Measurements from ENCODE around the gene CDKN1C. TPM values are rescaled to one million over a fixed set of nuclear protein-coding genes. Genes with fewer than 3 reads are reported as not detected.
A peak's percentile ranks its signal among the peaks of the same experiment; 100 is the strongest.

The CDKN1C gene
- total RNA-seq, 2 donors from 2014 or later, result 17.2 to 28.7 TPM

- peaks cover 0 to 29% of the 10 kb centered on the region in 2 donors for H3K4me1 ChIP-seq
- H3K9me3 ChIP-seq, result no peaks in the 10 kb centered on the region
- H3K4me3 ChIP-seq, result no peak overlapping the region
- no peaks in the 10 kb centered on the region for H3K36me3 ChIP-seq
- H3K27me3 ChIP-seq, result peaks cover 0 to 6% of the 10 kb centered on the region in 2 donors
- H3K27ac ChIP-seq, result no peak overlapping the region
- TF ChIP-seq, protein P1, sequence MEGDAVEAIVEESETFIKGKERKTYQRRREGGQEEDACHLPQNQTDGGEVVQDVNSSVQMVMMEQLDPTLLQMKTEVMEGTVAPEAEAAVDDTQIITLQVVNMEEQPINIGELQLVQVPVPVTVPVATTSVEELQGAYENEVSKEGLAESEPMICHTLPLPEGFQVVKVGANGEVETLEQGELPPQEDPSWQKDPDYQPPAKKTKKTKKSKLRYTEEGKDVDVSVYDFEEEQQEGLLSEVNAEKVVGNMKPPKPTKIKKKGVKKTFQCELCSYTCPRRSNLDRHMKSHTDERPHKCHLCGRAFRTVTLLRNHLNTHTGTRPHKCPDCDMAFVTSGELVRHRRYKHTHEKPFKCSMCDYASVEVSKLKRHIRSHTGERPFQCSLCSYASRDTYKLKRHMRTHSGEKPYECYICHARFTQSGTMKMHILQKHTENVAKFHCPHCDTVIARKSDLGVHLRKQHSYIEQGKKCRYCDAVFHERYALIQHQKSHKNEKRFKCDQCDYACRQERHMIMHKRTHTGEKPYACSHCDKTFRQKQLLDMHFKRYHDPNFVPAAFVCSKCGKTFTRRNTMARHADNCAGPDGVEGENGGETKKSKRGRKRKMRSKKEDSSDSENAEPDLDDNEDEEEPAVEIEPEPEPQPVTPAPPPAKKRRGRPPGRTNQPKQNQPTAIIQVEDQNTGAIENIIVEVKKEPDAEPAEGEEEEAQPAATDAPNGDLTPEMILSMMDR (IDR thresholded peaks at IDR 0.05), result no peak
- DNase-seq (ENCODE audit: low spot score), result no peak
Measured at GRCh38 chr11:2931771-2932738, 46.5 kb upstream of the CDKN1C start.

- Histone ChIP-seq H3K4me3 (no peak overlapping the region), H3K9me3 (no peaks in the 10 kb centered on the region), H3K4me1 (peaks cover 0 to 29% of the 10 kb centered on the region in 2 donors), H3K27ac (no peak overlapping the region), H3K27me3 (peaks cover 0 to 6% of the 10 kb centered on the region in 2 donors), H3K36me3 (no peaks in the 10 kb centered on the region)
- no peak for DNase-seq (ENCODE audit: low spot score)
- TF ChIP-seq, protein P1 (IDR thresholded peaks at IDR 0.05), result no peak
Measured at GRCh38 chr11:2931420-2931746, 45.8 kb upstream of the CDKN1C start.

DNA sequence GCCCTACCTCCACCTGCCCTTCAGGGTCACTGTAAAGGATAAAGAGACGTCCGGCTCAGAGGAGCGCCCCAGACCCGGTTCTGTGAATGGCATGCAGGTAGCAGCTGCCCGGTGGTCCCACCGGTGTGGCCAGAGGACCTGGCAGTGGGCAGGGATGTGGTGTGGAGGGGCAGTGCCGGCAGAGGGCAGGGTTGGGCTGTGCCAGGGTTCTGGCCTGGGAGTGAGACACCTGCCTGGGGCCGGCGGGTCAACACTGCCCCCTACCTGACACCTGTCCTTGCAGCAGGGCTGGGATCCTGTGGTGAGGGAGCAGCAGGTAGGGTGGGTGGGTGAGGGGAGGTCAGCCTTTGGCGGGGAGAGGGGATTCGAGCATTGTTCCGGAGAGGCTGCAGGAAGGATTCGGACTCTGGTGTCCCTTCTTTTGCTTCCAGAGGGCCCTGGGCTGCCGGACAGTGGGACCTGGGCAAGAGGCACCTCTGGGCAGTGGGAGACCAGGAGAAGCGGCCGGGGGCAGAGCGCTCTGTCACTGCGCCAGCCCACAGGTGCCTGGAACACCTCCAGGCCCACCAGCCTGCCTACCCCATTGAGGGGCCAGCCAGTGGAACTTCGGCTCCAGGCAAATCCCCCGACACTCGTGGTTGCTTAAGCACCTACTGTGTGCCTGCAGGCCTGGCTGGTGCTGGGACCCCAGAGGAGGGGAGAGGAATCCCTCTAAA lies 45.3 kb upstream of the CDKN1C start:
- no peak for DNase-seq (ENCODE audit: low spot score)
- H3K4me3 ChIP-seq, result peak overlapping the region; percentile 43 to 60
- TF ChIP-seq, protein P1 (IDR thresholded peaks at IDR 0.05), result peak; percentile 38 to 77
- no peaks in the 10 kb centered on the region for H3K9me3 ChIP-seq
- peaks cover 0 to 6% of the 10 kb centered on the region in 2 donors for H3K27me3 ChIP-seq
- H3K36me3 ChIP-seq, result no peaks in the 10 kb centered on the region
- peak overlapping the region in 1 of 2 donors; percentile 52 for H3K27ac ChIP-seq
- peaks cover 0 to 29% of the 10 kb centered on the region in 2 donors for H3K4me1 ChIP-seq

DNA sequence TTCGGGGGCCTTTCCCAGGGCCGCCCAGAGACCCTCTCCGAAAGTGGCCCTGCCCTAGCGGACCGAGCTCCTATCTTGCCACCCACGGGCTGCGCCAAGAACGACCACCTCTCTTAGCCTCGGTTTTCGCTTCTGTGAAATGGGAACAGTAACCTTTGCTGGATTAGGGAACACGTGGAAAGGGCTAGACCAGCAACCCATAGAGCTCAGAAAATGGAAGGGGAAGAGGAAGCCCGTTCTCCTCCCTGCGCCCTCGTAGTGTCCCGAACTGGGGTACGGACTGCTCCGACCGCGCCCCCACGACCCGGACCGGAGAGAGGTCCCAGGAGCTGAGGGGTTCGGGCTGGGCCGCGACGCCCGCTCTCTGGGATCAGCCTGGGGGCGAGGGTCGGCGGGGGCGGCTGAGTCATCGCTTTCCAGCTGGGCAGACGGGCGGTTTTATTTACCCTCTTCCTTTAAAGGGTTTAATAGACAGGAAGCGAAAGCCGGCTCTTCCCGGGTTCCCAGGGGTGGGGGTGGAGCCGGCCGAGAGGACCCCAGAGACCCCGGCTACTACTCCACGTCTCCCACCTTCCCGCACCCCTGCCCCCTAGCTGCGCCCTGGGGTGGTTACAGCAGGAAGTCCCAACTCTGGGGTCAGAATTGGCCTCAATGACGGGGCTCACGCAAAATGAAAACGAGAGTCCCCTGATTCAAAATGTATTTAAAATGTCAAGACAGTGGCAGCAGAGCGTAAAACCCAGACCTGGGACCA lies 44.6 kb upstream of the CDKN1C start:
- H3K4me3 ChIP-seq, result peak overlapping the region; percentile 43 to 60
- TF ChIP-seq, protein P1 (IDR thresholded peaks at IDR 0.05), result peak in 1 of 2 donors; percentile 26
- peak overlapping the region; percentile 29 to 52 for H3K27ac ChIP-seq
- peaks cover 0 to 6% of the 10 kb centered on the region in 2 donors for H3K27me3 ChIP-seq
- H3K4me1 ChIP-seq, result peaks cover 0 to 29% of the 10 kb centered on the region in 2 donors
- H3K36me3 ChIP-seq, result no peaks in the 10 kb centered on the region
- DNase-seq (ENCODE audit: low spot score), result no peak
- no peaks in the 10 kb centered on the region for H3K9me3 ChIP-seq

DNA sequence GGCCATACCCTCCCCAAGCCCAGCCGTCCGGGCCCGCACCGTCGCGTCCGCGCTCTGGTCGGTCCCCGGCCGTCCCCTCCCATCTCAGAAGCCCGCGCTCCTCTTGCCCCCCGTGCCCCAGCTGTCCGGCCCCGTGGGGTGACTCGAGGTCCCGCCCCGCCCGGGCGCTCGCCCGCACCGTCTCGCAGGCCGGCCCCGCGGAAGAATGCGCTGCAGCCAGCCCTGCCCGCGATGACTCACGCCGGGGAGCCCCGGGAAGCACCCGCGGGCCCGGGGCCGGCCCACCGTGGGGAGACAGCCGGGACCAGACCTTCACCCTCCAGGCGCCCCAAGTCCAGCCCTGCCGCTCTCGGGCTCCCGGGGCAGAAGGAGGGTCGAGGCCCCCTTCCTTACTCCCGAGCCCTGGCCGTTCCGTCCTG lies 44.0 kb upstream of the CDKN1C start:
- TF ChIP-seq, protein P1 (IDR thresholded peaks at IDR 0.05), result no peak
- Histone ChIP-seq H3K27ac (peak overlapping the region; percentile 29 to 52), H3K27me3 (peaks cover 0 to 6% of the 10 kb centered on the region in 2 donors), H3K4me1 (peaks cover 0 to 32% of the 10 kb centered on the region in 2 donors), H3K36me3 (no peaks in the 10 kb centered on the region), H3K9me3 (no peaks in the 10 kb centered on the region), H3K4me3 (peak overlapping the region; percentile 43 to 60)
- DNase-seq (ENCODE audit: low spot score), result no peak
